Measurements from ENCODE around the gene LPIN2.
"Not testable (repeated sequence)": the region's sequence is repeated elsewhere in the genome, so short reads cannot be mapped to it uniquely, and the experiment has no call there.

DNA sequence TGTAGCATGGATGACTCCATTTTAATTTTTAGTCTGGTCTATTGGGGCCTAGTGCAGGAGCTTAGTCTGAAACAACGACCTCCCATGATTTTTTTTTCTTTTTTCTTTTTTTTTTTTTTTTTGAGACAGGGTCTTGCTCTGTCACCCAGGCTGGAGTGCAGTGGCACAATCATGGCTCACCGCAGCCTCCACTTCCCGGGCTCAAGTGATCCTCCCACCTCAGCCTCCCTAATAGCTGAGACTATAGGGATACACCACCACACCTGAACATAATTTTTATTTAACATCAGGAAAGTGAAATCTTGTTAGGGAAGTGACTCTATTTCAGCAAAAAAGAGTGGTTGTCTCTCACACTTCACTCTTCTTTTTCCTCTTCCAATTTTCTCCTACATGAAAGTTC is 15.2 kb upstream of the LPIN2 start:
- TF ChIP-seq, protein P1, sequence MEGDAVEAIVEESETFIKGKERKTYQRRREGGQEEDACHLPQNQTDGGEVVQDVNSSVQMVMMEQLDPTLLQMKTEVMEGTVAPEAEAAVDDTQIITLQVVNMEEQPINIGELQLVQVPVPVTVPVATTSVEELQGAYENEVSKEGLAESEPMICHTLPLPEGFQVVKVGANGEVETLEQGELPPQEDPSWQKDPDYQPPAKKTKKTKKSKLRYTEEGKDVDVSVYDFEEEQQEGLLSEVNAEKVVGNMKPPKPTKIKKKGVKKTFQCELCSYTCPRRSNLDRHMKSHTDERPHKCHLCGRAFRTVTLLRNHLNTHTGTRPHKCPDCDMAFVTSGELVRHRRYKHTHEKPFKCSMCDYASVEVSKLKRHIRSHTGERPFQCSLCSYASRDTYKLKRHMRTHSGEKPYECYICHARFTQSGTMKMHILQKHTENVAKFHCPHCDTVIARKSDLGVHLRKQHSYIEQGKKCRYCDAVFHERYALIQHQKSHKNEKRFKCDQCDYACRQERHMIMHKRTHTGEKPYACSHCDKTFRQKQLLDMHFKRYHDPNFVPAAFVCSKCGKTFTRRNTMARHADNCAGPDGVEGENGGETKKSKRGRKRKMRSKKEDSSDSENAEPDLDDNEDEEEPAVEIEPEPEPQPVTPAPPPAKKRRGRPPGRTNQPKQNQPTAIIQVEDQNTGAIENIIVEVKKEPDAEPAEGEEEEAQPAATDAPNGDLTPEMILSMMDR (optimal IDR thresholded peaks at IDR 0.05 in 1 of 3, IDR thresholded peaks at IDR 0.05 in 1 of 3, conservative IDR thresholded peaks at IDR 0.05 in 1 of 3; ENCODE audit: extremely low read depth in 1 of 3, insufficient read depth in 2 of 3, low read length in 3 of 3), result not testable (repeated sequence)
- not testable (repeated sequence) for TF ChIP-seq EZH2 (IDR thresholded peaks at IDR 0.05; ENCODE audit: low read length)

Measured in keratinocyte (primary cell).